AG09309 (cell line): ENCODE measurements around the gene PARVG.

Experiments used
- DNase-seq: peaks from one replicate; pipeline ENCODE4 v3.0.0-alpha.2; 2010; ENCODE audit warnings: low read depth
- H3K4me3 ChIP-seq: 2 replicates; pipeline ENCODE4 v1.5.1; 2011; ENCODE audit warnings: mild to moderate bottlenecking, low read depth, low read length, moderate library complexity; ENCODE audit not compliant: control insufficient read depth
- CTCF ChIP-seq: IDR thresholded peaks from 2 replicates; pipeline ENCODE4 v1.5.1; 2011; ENCODE audit warnings: mild to moderate bottlenecking, low read depth, low read length, inconsistent platforms; ENCODE audit not compliant: insufficient read depth, control insufficient read depth; ENCODE audit errors: missing control alignments

Gene PARVG

GRCh38 chr22:44143579-44143978 is 37.1 kb upstream of the PARVG start:
- no peak for DNase-seq
- H3K4me3 ChIP-seq, result no peak overlapping the region
- TF ChIP-seq CTCF, result no peak

GRCh38 chr22:44144046-44144569 is 36.6 kb upstream of the PARVG start:
- no peak for DNase-seq
- no peak overlapping the region for H3K4me3 ChIP-seq
- TF ChIP-seq CTCF, result no peak

- DNase-seq, result no peak
- H3K4me3 ChIP-seq, result no peak overlapping the region
- TF ChIP-seq CTCF, result no peak
Measured at GRCh38 chr22:44145544-44145943, 35.2 kb upstream of the PARVG start.

- H3K4me3 ChIP-seq, result no peak overlapping the region
- no peak for TF ChIP-seq CTCF
- DNase-seq, result no peak
Measured at GRCh38 chr22:44146088-44146861, 34.5 kb upstream of the PARVG start.

- no peak overlapping the region for H3K4me3 ChIP-seq
- TF ChIP-seq CTCF, result no peak
- DNase-seq, result no peak
Measured at GRCh38 chr22:44147008-44147645, 33.6 kb upstream of the PARVG start.

- no peak overlapping the region for H3K4me3 ChIP-seq
- TF ChIP-seq CTCF, result no peak
- peak; percentile 31 for DNase-seq
Measured at GRCh38 chr22:44147821-44148574, 32.7 kb upstream of the PARVG start.
